GM12874 (cell line): ENCODE data around the gene WDFY2.

ENCODE experiments used
- CTCF ChIP-seq: IDR thresholded peaks from 2 replicates; pipeline ENCODE4 v1.5.1; 2011; ENCODE audit warnings: low read depth, mild to moderate bottlenecking, control low read depth, low read length, moderate library complexity; ENCODE audit not compliant: insufficient read depth

Gene WDFY2

GRCh38 chr13:51726446-51727193 lies 142.4 kb downstream of the WDFY2 start:
- TF ChIP-seq CTCF: no peak

GRCh38 chr13:51727634-51728274 lies 143.5 kb downstream of the WDFY2 start:
- TF ChIP-seq CTCF: no peak

- TF ChIP-seq CTCF: no peak
These were observed 144.0 kb downstream of the WDFY2 start for GRCh38 chr13:51728275-51728673.

- no peak for TF ChIP-seq CTCF
These were observed 144.7 kb downstream of the WDFY2 start for GRCh38 chr13:51728972-51729371.

GRCh38 chr13:51729866-51730553 lies 145.7 kb downstream of the WDFY2 start:
- no peak for TF ChIP-seq CTCF

GRCh38 chr13:51730927-51731326 lies 146.7 kb downstream of the WDFY2 start:
- TF ChIP-seq CTCF: no peak

- TF ChIP-seq CTCF: no peak
These were observed 147.5 kb downstream of the WDFY2 start for GRCh38 chr13:51731759-51732158.
